GM11168 (cell line): ENCODE measurements around the gene LRBA.
"Not testable (repeated sequence)": the region's sequence is repeated elsewhere in the genome, so short reads cannot be mapped to it uniquely, and the experiment has no call there.

Experiments
- in situ Hi-C: fragments of 300-500 bp; cut with MboI; formaldehyde crosslinking; loops from one replicate; pipeline ENCODE4 v1.12.0; 2022; ENCODE audit warnings: low sequenced_read_pairs; ENCODE audit not compliant: unreplicated experiment

The LRBA gene

GRCh38 chr4:150580306-150580705 is 434.8 kb downstream of the LRBA start:
- in situ Hi-C loops = no loop called here

GRCh38 chr4:150579551-150580234 is 435.4 kb downstream of the LRBA start:
- in situ Hi-C loops = no loop called here

GRCh38 chr4:150578745-150579501 is 436.2 kb downstream of the LRBA start:
- in situ Hi-C loops = no loop called here

- in situ Hi-C loops = no loop called here
Measured at GRCh38 chr4:150577796-150578195, 437.3 kb downstream of the LRBA start.

GRCh38 chr4:150574678-150575077 is 440.4 kb downstream of the LRBA start:
- in situ Hi-C loops = no loop called here

GRCh38 chr4:150573534-150573933 is 441.6 kb downstream of the LRBA start:
- in situ Hi-C loops = no loop called here

- in situ Hi-C loops = no loop called here
Measured at GRCh38 chr4:150572704-150573504, 442.2 kb downstream of the LRBA start.

GRCh38 chr4:150570862-150571261 is 444.2 kb downstream of the LRBA start:
- in situ Hi-C loops = no loop called here

GRCh38 chr4:150569998-150570535 is 445.0 kb downstream of the LRBA start:
- in situ Hi-C loops = no loop called here

- in situ Hi-C loops = no loop called here
Measured at GRCh38 chr4:150569384-150569987, 445.6 kb downstream of the LRBA start.

- in situ Hi-C loops = no loop called here
Measured at GRCh38 chr4:150567070-150567469, 448.0 kb downstream of the LRBA start.

- in situ Hi-C loops = not testable (repeated sequence)
Measured at GRCh38 chr4:150564967-150565366, 450.1 kb downstream of the LRBA start.

GRCh38 chr4:150562751-150563150 is 452.3 kb downstream of the LRBA start:
- in situ Hi-C loops = no loop called here

- in situ Hi-C loops = no loop called here
Measured at GRCh38 chr4:150562250-150562649, 452.8 kb downstream of the LRBA start.

GRCh38 chr4:150561143-150561737 is 453.8 kb downstream of the LRBA start:
- in situ Hi-C loops = no loop called here

- in situ Hi-C loops = not testable (repeated sequence)
Measured at GRCh38 chr4:150557811-150558210, 457.3 kb downstream of the LRBA start.

GRCh38 chr4:150547154-150547838 is 467.8 kb downstream of the LRBA start:
- in situ Hi-C loops = no loop called here

- in situ Hi-C loops = no loop called here
Measured at GRCh38 chr4:150546286-150546685, 468.8 kb downstream of the LRBA start.

- in situ Hi-C loops = no loop called here
Measured at GRCh38 chr4:150543042-150543441, 472.0 kb downstream of the LRBA start.
